ENCODE data around the gene MMD. TPM values are rescaled to one million over a fixed set of nuclear protein-coding genes. Genes with fewer than 3 reads are reported as not detected.
"Not testable (repeated sequence)": the region's sequence is repeated elsewhere in the genome, so short reads cannot be mapped to it uniquely, and the experiment has no call there.

MMD gene
- total RNA-seq, 2 donors from 2014 or later = 21.4 to 114 TPM

- ATAC-seq = no peak
- Mint-ChIP-seq H3K36me3 (ENCODE audit: low read depth) (peaks cover 2% of the 10 kb centered on the region), H3K4me1 (peaks cover 2% of the 10 kb centered on the region), H3K27me3 (peaks cover 28% of the 10 kb centered on the region), H3K4me3 (no peak overlapping the region), H3K27ac (no peak overlapping the region)
- DNase-seq = no peak
- H3K9me3 ChIP-seq (ENCODE audit: control insufficient read depth, low read length, poor library complexity, severe bottlenecking) = no peaks in the 10 kb centered on the region
Observed at GRCh38 chr17:55451758-55452138, 30.1 kb upstream of the MMD start.

GRCh38 chr17:55451203-55451641, 29.6 kb upstream of the MMD start:
- H3K27ac Mint-ChIP-seq = no peak overlapping the region
- ATAC-seq = no peak
- H3K4me3 Mint-ChIP-seq = no peak overlapping the region

GRCh38 chr17:55450232-55450825, 28.7 kb upstream of the MMD start:
- no peaks in the 10 kb centered on the region for H3K36me3 Mint-ChIP-seq (ENCODE audit: low read depth)
- H3K4me1 Mint-ChIP-seq = peaks cover 2% of the 10 kb centered on the region
- no peak overlapping the region for H3K27ac Mint-ChIP-seq
- DNase-seq (no peak), ATAC-seq (no peak)
- H3K27me3 Mint-ChIP-seq = peaks cover 28% of the 10 kb centered on the region
- no peak overlapping the region for H3K4me3 Mint-ChIP-seq
- H3K9me3 ChIP-seq (ENCODE audit: control insufficient read depth, low read length, poor library complexity, severe bottlenecking) = no peaks in the 10 kb centered on the region

More at GRCh38 chr17:55451203-55451641, 29.6 kb upstream of the MMD start:
- H3K9me3 ChIP-seq (ENCODE audit: control insufficient read depth, low read length, poor library complexity, severe bottlenecking) = no peaks in the 10 kb centered on the region
- no peak for DNase-seq
- Mint-ChIP-seq H3K4me1 (peaks cover 2% of the 10 kb centered on the region), H3K36me3 (ENCODE audit: low read depth) (peaks cover 2% of the 10 kb centered on the region), H3K27me3 (peaks cover 28% of the 10 kb centered on the region)

GRCh38 chr17:55448681-55449080, 27.0 kb upstream of the MMD start:
- Mint-ChIP-seq H3K4me3 (no peak overlapping the region), H3K4me1 (peaks cover 2% of the 10 kb centered on the region), H3K27me3 (peaks cover 24% of the 10 kb centered on the region), H3K27ac (no peak overlapping the region), H3K36me3 (ENCODE audit: low read depth) (no peaks in the 10 kb centered on the region)
- ATAC-seq = no peak
- H3K9me3 ChIP-seq (ENCODE audit: control insufficient read depth, low read length, poor library complexity, severe bottlenecking) = no peaks in the 10 kb centered on the region
- DNase-seq = no peak

GRCh38 chr17:55446581-55447205, 25.1 kb upstream of the MMD start:
- H3K9me3 ChIP-seq (ENCODE audit: control insufficient read depth, low read length, poor library complexity, severe bottlenecking) = no peaks in the 10 kb centered on the region
- H3K27me3 Mint-ChIP-seq = peaks cover 14% of the 10 kb centered on the region
- no peak overlapping the region for H3K4me3 Mint-ChIP-seq
- ATAC-seq (no peak), DNase-seq (no peak)
- no peaks in the 10 kb centered on the region for H3K36me3 Mint-ChIP-seq (ENCODE audit: low read depth)
- H3K4me1 Mint-ChIP-seq = no peaks in the 10 kb centered on the region
- no peak overlapping the region for H3K27ac Mint-ChIP-seq

- not testable (repeated sequence) for ATAC-seq; H3K4me1 Mint-ChIP-seq; DNase-seq; H3K4me3 Mint-ChIP-seq; H3K27ac Mint-ChIP-seq; H3K9me3 ChIP-seq (ENCODE audit: control insufficient read depth, low read length, poor library complexity, severe bottlenecking); H3K36me3 Mint-ChIP-seq (ENCODE audit: low read depth)
- H3K27me3 Mint-ChIP-seq = peaks cover 14% of the 10 kb centered on the region
Observed at GRCh38 chr17:55446004-55446403, 24.4 kb upstream of the MMD start.

- ATAC-seq = no peak
- H3K9me3 ChIP-seq (ENCODE audit: control insufficient read depth, low read length, poor library complexity, severe bottlenecking) = no peaks in the 10 kb centered on the region
- no peak for DNase-seq
- Mint-ChIP-seq H3K4me1 (no peaks in the 10 kb centered on the region), H3K36me3 (ENCODE audit: low read depth) (no peaks in the 10 kb centered on the region), H3K27me3 (peaks cover 3% of the 10 kb centered on the region), H3K4me3 (no peak overlapping the region), H3K27ac (no peak overlapping the region)
Observed at GRCh38 chr17:55444471-55445441, 23.1 kb upstream of the MMD start.

- H3K27me3 Mint-ChIP-seq = peaks cover 4% of the 10 kb centered on the region
Observed at GRCh38 chr17:55443904-55444303, 22.3 kb upstream of the MMD start.

GRCh38 chr17:55442953-55443683, 21.5 kb upstream of the MMD start:
- H3K9me3 ChIP-seq (ENCODE audit: control insufficient read depth, low read length, poor library complexity, severe bottlenecking) = no peaks in the 10 kb centered on the region
- DNase-seq (no peak), ATAC-seq (no peak)
- Mint-ChIP-seq H3K36me3 (ENCODE audit: low read depth) (no peaks in the 10 kb centered on the region), H3K27ac (no peak overlapping the region), H3K4me3 (no peak overlapping the region), H3K4me1 (no peaks in the 10 kb centered on the region), H3K27me3 (peaks cover 4% of the 10 kb centered on the region)

More at GRCh38 chr17:55443904-55444303, 22.3 kb upstream of the MMD start:
- Mint-ChIP-seq H3K27ac (no peak overlapping the region), H3K4me1 (no peaks in the 10 kb centered on the region), H3K36me3 (ENCODE audit: low read depth) (no peaks in the 10 kb centered on the region), H3K4me3 (no peak overlapping the region)
- DNase-seq (no peak), ATAC-seq (no peak)
- H3K9me3 ChIP-seq (ENCODE audit: control insufficient read depth, low read length, poor library complexity, severe bottlenecking) = no peaks in the 10 kb centered on the region

GRCh38 chr17:55442462-55442861, 20.8 kb upstream of the MMD start:
- H3K27ac Mint-ChIP-seq = no peak overlapping the region
- H3K4me3 Mint-ChIP-seq = no peak overlapping the region
- H3K4me1 Mint-ChIP-seq = peaks cover 4% of the 10 kb centered on the region
- H3K36me3 Mint-ChIP-seq (ENCODE audit: low read depth) = peaks cover 3% of the 10 kb centered on the region
- no peak for ATAC-seq
- no peak for DNase-seq
- H3K9me3 ChIP-seq (ENCODE audit: control insufficient read depth, low read length, poor library complexity, severe bottlenecking) = no peaks in the 10 kb centered on the region
- peaks cover 10% of the 10 kb centered on the region for H3K27me3 Mint-ChIP-seq

GRCh38 chr17:55441544-55441943, 19.9 kb upstream of the MMD start:
- H3K36me3 Mint-ChIP-seq (ENCODE audit: low read depth) = peaks cover 3% of the 10 kb centered on the region
- no peak overlapping the region for H3K4me3 Mint-ChIP-seq
- ATAC-seq = no peak
- H3K27me3 Mint-ChIP-seq = peaks cover 19% of the 10 kb centered on the region
- H3K4me1 Mint-ChIP-seq = peaks cover 6% of the 10 kb centered on the region
- H3K27ac Mint-ChIP-seq = no peak overlapping the region
- no peak for DNase-seq
- H3K9me3 ChIP-seq (ENCODE audit: control insufficient read depth, low read length, poor library complexity, severe bottlenecking) = no peaks in the 10 kb centered on the region

GRCh38 chr17:55440391-55440790, 18.8 kb upstream of the MMD start:
- peaks cover 26% of the 10 kb centered on the region for H3K27me3 Mint-ChIP-seq
- H3K4me1 Mint-ChIP-seq = peaks cover 6% of the 10 kb centered on the region
- no peak overlapping the region for H3K27ac Mint-ChIP-seq
- H3K4me3 Mint-ChIP-seq = no peak overlapping the region
- no peak for ATAC-seq
- no peaks in the 10 kb centered on the region for H3K9me3 ChIP-seq (ENCODE audit: control insufficient read depth, low read length, poor library complexity, severe bottlenecking)
- DNase-seq = no peak
- peaks cover 3% of the 10 kb centered on the region for H3K36me3 Mint-ChIP-seq (ENCODE audit: low read depth)

- H3K4me1 Mint-ChIP-seq = peaks cover 15% of the 10 kb centered on the region
- no peak for ATAC-seq
- H3K27me3 Mint-ChIP-seq = peaks cover 39% of the 10 kb centered on the region
- H3K9me3 ChIP-seq (ENCODE audit: control insufficient read depth, low read length, poor library complexity, severe bottlenecking) = no peaks in the 10 kb centered on the region
- peaks cover 3% of the 10 kb centered on the region for H3K36me3 Mint-ChIP-seq (ENCODE audit: low read depth)
- H3K4me3 Mint-ChIP-seq = no peak overlapping the region
- DNase-seq = no peak
- no peak overlapping the region for H3K27ac Mint-ChIP-seq
Observed at GRCh38 chr17:55437159-55437605, 15.5 kb upstream of the MMD start.

Measured in T-helper 17 cell (primary cell).